Cardiac ventricle fibroblast (primary cell): ENCODE data around the gene GORASP1. TPM values are rescaled to one million over a fixed set of nuclear protein-coding genes. Genes with fewer than 3 reads are reported as not detected.

ENCODE experiments used
- total RNA-seq: library from RNA; depleted of rRNA; stranded (reverse); fragments of >200 nt; gene quantifications from 2 replicates; pipeline ENCODE4 v1.2.3, GENCODE V29; 2015

The GORASP1 gene
- total RNA-seq, result 29.5 and 33.7 TPM in 2 replicates

GRCh38 chr3:39107388-39108199 lies at the start of gene GORASP1, which contains the start of gene TTC21A:
TSS of gene GORASP1 (minus strand) at chr3:39107627. CDS start at chr3:39107541, 86 bp downstream.
TSS of gene TTC21A (plus strand) at chr3:39107680. CDS start at chr3:39107838, 158 bp downstream.

GRCh38 chr3:39051649-39052561 lies 55.5 kb downstream of the GORASP1 start, which contains the start of the genes SCN11A and WDR48:
TSS of gene SCN11A (minus strand) at chr3:39051944. CDS start at chr3:38950362, 101,582 bp downstream.
TSS of gene WDR48 (plus strand) at chr3:39052016. CDS start at chr3:39052026, 10 bp downstream.

Other genes with a start within 250 kb of the GORASP1 start
- 0.12 and 0.15 TPM in 2 replicates for gene SCN11A, start 55.7 kb downstream of the GORASP1 start, total RNA-seq
- 17.3 and 18.8 TPM in 2 replicates for gene WDR48, start 55.6 kb downstream of the GORASP1 start, total RNA-seq
- 0.64 and 1.3 TPM in 2 replicates for gene TTC21A, start 53 bp upstream of the GORASP1 start, total RNA-seq
- gene CSRNP1, start 46.0 kb upstream of the GORASP1 start, total RNA-seq, result 2.3 and 2.4 TPM in 2 replicates
- gene XIRP1, start 85.0 kb upstream of the GORASP1 start, total RNA-seq, result not detected in 2 replicates
- not detected in 2 replicates for gene CX3CR1, start 172.4 kb upstream of the GORASP1 start, total RNA-seq
- not detected in 2 replicates for gene CCR8, start 222.1 kb upstream of the GORASP1 start, total RNA-seq